ENCODE measurements around the gene LARGE2. TPM values are rescaled to one million over a fixed set of nuclear protein-coding genes. Genes with fewer than 3 reads are reported as not detected.
A peak's percentile ranks its signal among the peaks of the same experiment; 100 is the strongest.

Gene LARGE2
- polyA plus RNA-seq, 1 donor from 2014 or later: not detected

DNA sequence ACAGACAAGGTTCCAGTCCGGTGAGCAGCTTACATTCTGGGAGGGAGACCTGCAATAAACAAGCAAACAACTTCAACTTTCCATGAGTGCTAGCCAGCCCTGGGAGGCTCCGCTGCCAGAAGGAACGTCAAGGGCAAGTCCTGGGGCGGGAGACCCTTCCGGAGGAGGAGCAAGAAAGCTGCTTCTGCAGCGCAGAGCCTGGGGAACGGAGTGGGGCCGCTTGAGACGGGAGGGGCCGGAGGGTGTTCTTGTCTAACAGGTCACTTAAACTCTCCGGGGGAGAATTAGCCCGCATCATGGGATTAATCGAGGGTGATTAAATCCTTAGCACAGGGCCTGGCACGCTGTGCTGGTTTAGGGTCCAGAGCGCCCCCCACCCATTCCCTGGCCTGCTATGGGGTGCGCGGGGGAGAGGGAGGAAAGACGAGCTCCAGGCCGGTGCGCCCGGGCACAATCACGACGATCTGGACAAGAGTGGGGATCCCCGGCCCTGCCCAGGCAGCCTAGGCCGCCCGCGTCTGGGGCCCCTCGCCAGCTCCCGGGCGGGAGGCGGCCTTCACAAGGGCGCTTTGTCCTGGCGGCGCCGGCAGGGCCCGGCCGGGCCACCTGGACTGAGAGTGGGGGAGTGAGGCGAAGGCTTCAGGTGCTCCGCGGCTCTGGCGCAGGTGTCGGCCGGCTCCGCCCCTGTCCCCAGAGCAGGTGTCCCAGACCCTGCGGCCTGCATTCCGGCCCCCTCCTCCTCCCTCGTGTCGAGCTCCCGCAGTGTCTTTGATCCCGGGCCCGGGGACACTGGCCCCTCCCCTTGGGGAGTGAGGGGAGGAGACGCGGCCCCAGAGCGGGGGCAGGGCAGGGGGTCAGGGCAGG, 663 bp upstream of the LARGE2 start:
- Histone ChIP-seq H3K4me2 (ENCODE audit: low read length) (no peak overlapping the region), H3K9ac (ENCODE audit: low read length) (no peak overlapping the region), H3K27me3 (ENCODE audit: insufficient read depth, low read depth, low read length) (peaks cover 33% of the 10 kb centered on the region), H3K36me3 (ENCODE audit: insufficient read depth, low read length) (no peaks in the 10 kb centered on the region), H3K9me2 (ENCODE audit: insufficient read depth, low read length) (no peaks in the 10 kb centered on the region), H2AFZ (ENCODE audit: low read depth, low read length) (no peak overlapping the region), H3K79me2 (replicated peaks; ENCODE audit: insufficient read depth, low read length) (peaks cover 5% of the 10 kb centered on the region), H3K27ac (ENCODE audit: low read length) (no peak overlapping the region), H3F3A (ENCODE audit: insufficient read depth, low read length, poor library complexity, severe bottlenecking) (peaks cover 8% of the 10 kb centered on the region), H3K9me3 (ENCODE audit: low read length) (no peaks in the 10 kb centered on the region), H4K20me1 (ENCODE audit: insufficient read depth) (no peaks in the 10 kb centered on the region), H3K4me3 (ENCODE audit: low read length) (peak overlapping the region; percentile 34)
- TF ChIP-seq EP300 (conservative IDR thresholded peaks at IDR 0.05; ENCODE audit: poor library complexity, severe bottlenecking): no peak

DNA sequence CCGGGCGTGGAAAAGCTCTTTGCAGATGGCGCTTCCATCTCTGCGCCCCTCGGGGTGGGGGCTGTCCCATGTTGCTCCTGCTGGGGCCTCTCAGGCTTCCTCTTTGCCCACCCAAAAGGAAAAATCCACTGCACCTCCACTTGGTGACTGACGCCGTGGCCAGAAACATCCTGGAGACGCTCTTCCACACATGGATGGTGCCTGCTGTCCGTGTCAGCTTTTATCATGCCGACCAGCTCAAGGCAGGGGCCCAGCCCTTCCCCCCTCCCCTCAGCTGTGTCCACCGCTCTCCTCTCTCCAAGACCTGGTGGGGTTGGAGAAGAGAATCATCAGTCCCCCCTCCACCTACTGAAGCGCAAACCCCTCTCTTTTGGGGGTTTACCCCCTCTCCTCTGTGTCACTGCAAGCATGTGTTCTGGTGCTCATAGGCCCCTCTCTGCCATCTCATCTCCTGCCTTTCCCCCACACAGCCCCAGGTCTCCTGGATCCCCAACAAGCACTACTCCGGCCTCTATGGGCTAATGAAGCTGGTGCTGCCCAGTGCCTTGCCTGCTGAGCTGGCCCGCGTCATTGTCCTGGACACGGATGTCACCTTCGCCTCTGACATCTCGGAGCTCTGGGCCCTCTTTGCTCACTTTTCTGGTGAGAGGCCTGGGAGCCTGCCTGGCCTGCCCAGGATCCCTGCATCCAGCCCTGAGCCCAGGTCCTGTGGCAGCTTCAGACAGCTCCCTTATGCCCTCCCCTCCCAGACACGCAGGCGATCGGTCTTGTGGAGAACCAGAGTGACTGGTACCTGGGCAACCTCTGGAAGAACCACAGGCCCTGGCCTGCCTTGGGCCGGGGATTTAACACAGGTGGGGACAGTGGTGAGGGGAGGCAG, 1.8 kb downstream of the LARGE2 start:
- TF ChIP-seq REST (IDR thresholded peaks at IDR 0.05; ENCODE audit: borderline replicate concordance): no peak
- no peak for TF ChIP-seq SMC3 (conservative IDR thresholded peaks at IDR 0.05; ENCODE audit: poor library complexity)
- TF ChIP-seq, protein P1, sequence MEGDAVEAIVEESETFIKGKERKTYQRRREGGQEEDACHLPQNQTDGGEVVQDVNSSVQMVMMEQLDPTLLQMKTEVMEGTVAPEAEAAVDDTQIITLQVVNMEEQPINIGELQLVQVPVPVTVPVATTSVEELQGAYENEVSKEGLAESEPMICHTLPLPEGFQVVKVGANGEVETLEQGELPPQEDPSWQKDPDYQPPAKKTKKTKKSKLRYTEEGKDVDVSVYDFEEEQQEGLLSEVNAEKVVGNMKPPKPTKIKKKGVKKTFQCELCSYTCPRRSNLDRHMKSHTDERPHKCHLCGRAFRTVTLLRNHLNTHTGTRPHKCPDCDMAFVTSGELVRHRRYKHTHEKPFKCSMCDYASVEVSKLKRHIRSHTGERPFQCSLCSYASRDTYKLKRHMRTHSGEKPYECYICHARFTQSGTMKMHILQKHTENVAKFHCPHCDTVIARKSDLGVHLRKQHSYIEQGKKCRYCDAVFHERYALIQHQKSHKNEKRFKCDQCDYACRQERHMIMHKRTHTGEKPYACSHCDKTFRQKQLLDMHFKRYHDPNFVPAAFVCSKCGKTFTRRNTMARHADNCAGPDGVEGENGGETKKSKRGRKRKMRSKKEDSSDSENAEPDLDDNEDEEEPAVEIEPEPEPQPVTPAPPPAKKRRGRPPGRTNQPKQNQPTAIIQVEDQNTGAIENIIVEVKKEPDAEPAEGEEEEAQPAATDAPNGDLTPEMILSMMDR (IDR thresholded peaks at IDR 0.05; ENCODE audit: poor library complexity, severe bottlenecking): no peak
- no peak for TF ChIP-seq MXI1 (conservative IDR thresholded peaks at IDR 0.05; ENCODE audit: poor library complexity, severe bottlenecking)
- TF ChIP-seq RAD21 (conservative IDR thresholded peaks at IDR 0.05): no peak
- no peak for TF ChIP-seq TAF1 (IDR thresholded peaks at IDR 0.05; ENCODE audit: low read depth)
- TF ChIP-seq POLR2AphosphoS5 (IDR thresholded peaks at IDR 0.05): no peak
- no peak for TF ChIP-seq EZH2 (IDR thresholded peaks at IDR 0.05; ENCODE audit: borderline replicate concordance, insufficient read depth, low read length, poor library complexity, severe bottlenecking)
- TF ChIP-seq EP300 (conservative IDR thresholded peaks at IDR 0.05; ENCODE audit: poor library complexity, severe bottlenecking): no peak
- Histone ChIP-seq H3K9me3 (ENCODE audit: low read length) (no peaks in the 10 kb centered on the region), H2AFZ (ENCODE audit: low read depth, low read length) (no peak overlapping the region), H4K20me1 (ENCODE audit: insufficient read depth) (no peaks in the 10 kb centered on the region), H3F3A (ENCODE audit: insufficient read depth, low read length, poor library complexity, severe bottlenecking) (no peaks in the 10 kb centered on the region), H3K9ac (ENCODE audit: low read length) (no peak overlapping the region), H3K4me2 (ENCODE audit: low read length) (no peak overlapping the region), H3K36me3 (ENCODE audit: insufficient read depth, low read length) (no peaks in the 10 kb centered on the region), H3K27ac (ENCODE audit: low read length) (no peak overlapping the region), H3K27me3 (ENCODE audit: insufficient read depth, low read depth, low read length) (peaks cover 33% of the 10 kb centered on the region), H3K9me2 (ENCODE audit: insufficient read depth, low read length) (no peaks in the 10 kb centered on the region), H3K79me2 (replicated peaks; ENCODE audit: insufficient read depth, low read length) (no peaks in the 10 kb centered on the region), H3K4me3 (ENCODE audit: low read length) (no peak overlapping the region)

Data from neural cell (in vitro differentiated cells).